BJ (cell line): ENCODE results near the gene ZMYND10. TPM values are rescaled to one million over a fixed set of nuclear protein-coding genes. Genes with fewer than 3 reads are reported as not detected.

Experiments
- CTCF ChIA-PET: fragments of 350-600 bp; formaldehyde crosslinking; extraction: SDS; loops from one replicate; lab custom pipeline; 2021; ENCODE audit warnings: antibody characterized with exemption, inconsistent platforms; lab: Yijun Ruan, JAX
- POLR2A ChIA-PET: fragments of 300-600 bp; sonication (Branson Sonifier 250); formaldehyde crosslinking; extraction: SDS; loops from one replicate; lab custom pipeline; 2021; ENCODE audit warnings: antibody characterized with exemption; lab: Charles Lee
- DNase-seq: peaks from one replicate; pipeline ENCODE4 v3.0.0-alpha.2; 2011; ENCODE audit warnings: low read depth
- H3K27me3 ChIP-seq: 2 replicates; pipeline ENCODE4 v1.6.0; 2011; ENCODE audit warnings: low read length; ENCODE audit not compliant: control insufficient read depth, insufficient read depth
- H3K36me3 ChIP-seq: 2 replicates; pipeline ENCODE4 v1.5.1; 2011; ENCODE audit warnings: low read length; ENCODE audit not compliant: control insufficient read depth, insufficient read depth
- H3K4me3 ChIP-seq: 2 replicates; pipeline ENCODE4 v1.5.1; 2011; ENCODE audit warnings: low read depth, mild to moderate bottlenecking, control low read depth, low read length
- polyA plus RNA-seq: library from polyadenylated mRNA; depleted of rRNA; stranded (reverse); fragments of >200 nt; gene quantifications from 2 replicates; pipeline ENCODE4 v1.2.3, GENCODE V29; 2011
- TF ChIP-seq, protein P1 (sequence below): IDR thresholded peaks from 2 replicates; pipeline ENCODE4 v1.5.1; 2011; ENCODE audit warnings: low read depth, mild to moderate bottlenecking, control low read depth, inconsistent platforms, low read length, moderate library complexity; ENCODE audit not compliant: insufficient read depth

Gene ZMYND10
- polyA plus RNA-seq, 1 experiment: 1.3 TPM

DNA sequence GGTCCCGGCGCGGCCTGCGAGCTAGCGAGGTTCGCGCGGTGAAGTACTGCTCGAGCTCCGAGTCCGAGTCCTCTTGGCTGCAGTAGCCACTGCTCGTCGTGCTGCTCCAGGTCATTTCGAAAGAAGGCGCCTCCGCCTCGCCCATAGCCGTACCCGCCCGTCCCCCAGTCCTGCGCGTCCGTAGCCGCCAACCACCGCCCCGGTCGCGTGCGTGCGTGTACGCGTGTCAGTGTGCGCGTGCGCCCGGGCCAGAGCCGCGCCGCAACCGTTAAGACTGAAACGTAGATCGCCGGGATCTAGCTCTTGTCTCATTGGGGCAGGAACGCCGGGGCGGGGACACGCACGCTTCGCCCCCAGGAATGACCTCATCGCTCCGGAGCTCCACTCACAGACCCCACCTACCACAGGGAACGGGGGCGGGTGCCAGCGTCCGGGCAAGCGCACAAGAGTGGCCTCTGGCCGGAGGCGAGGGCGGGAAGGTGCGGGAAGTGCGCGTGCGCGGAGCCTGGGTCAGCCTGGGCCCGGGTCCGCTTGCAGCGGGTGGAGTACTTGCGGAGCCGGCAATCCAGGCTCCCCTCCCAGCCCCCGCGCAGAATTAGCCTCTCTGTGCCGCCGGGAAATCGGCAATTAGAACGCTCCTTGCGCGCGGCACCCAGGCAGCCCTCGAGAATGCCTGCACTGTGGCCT lies 8.2 kb downstream of the ZMYND10 start:
- TF ChIP-seq, protein P1, sequence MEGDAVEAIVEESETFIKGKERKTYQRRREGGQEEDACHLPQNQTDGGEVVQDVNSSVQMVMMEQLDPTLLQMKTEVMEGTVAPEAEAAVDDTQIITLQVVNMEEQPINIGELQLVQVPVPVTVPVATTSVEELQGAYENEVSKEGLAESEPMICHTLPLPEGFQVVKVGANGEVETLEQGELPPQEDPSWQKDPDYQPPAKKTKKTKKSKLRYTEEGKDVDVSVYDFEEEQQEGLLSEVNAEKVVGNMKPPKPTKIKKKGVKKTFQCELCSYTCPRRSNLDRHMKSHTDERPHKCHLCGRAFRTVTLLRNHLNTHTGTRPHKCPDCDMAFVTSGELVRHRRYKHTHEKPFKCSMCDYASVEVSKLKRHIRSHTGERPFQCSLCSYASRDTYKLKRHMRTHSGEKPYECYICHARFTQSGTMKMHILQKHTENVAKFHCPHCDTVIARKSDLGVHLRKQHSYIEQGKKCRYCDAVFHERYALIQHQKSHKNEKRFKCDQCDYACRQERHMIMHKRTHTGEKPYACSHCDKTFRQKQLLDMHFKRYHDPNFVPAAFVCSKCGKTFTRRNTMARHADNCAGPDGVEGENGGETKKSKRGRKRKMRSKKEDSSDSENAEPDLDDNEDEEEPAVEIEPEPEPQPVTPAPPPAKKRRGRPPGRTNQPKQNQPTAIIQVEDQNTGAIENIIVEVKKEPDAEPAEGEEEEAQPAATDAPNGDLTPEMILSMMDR: no peak
- H3K27me3 ChIP-seq: no peaks in the 10 kb centered on the region
- DNase-seq: peak; percentile 97
- ChIA-PET POLR2A (interaction anchor here (0.5 to 1.2 kb wide), 5 partner anchors 9 to 102 kb away, joined by 3 to 11 read pairs (median 5); partner anchors contain the start of genes CYB561D2, GNAI2, HYAL3 and NAA80), CTCF (interaction anchor here (1.0 to 7.2 kb wide), 14 partner anchors 9 to 232 kb away, joined by 3 to 32 read pairs (median 4); partner anchors contain the start of genes HEMK1, HYAL2, HYAL3 and NAA80)
- peaks cover 3% of the 10 kb centered on the region; the same call in 1 of the 2 replicates for H3K36me3 ChIP-seq
- peak overlapping the region; percentile 89 for H3K4me3 ChIP-seq

DNA sequence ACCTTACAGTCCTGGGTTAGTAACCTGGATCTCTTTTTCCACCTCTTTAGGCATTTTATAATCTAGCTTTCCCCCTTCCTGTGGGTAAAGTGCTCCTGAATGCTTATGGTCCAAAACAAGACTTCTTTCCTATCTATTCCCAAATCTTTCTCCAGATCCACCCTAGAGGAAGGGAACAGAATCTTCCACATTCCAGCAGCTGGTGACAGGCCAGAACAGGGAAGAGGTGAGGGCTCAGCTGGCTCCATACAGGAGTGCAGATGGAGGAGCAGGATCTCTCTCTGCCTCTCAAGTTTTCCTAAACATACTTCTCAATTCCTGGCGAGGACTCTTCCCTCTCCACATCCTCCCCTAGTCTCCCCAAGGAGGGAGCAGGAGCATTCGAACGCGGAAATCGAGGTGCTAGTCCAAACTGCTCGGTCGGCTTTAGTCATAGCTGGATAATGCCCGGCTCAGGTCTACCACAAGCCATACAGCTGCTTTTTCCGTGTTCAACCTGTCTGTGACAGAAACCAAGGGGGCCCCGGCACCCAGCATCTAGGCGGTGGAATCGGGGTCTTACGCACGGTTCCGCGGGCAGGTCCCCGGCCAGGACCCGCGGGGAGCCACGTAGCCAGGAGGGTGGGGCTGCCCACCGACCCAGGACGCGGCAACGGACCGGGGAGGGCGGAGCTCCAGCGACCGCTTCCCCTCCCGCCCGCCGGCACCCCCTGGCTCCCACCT lies 8.9 kb downstream of the ZMYND10 start:
- POLR2A ChIA-PET: interaction anchor here (0.5 to 1.2 kb wide), 6 partner anchors 9 to 263 kb away, joined by 3 to 11 read pairs (median 5); partner anchors contain the start of genes CYB561D2, GNAI2, HYAL3 and NAA80
- DNase-seq: no peak
- CTCF ChIA-PET: interaction anchor here (1.0 to 7.2 kb wide), 16 partner anchors 9 to 232 kb away, joined by 3 to 32 read pairs (median 4); partner anchors contain the start of genes CYB561D2, HEMK1, HYAL2 and HYAL3
- Histone ChIP-seq H3K4me3 (peak overlapping the region; percentile 89), H3K27me3 (no peaks in the 10 kb centered on the region), H3K36me3 (peaks cover 8% of the 10 kb centered on the region)
- TF ChIP-seq, protein P1: no peak

DNA sequence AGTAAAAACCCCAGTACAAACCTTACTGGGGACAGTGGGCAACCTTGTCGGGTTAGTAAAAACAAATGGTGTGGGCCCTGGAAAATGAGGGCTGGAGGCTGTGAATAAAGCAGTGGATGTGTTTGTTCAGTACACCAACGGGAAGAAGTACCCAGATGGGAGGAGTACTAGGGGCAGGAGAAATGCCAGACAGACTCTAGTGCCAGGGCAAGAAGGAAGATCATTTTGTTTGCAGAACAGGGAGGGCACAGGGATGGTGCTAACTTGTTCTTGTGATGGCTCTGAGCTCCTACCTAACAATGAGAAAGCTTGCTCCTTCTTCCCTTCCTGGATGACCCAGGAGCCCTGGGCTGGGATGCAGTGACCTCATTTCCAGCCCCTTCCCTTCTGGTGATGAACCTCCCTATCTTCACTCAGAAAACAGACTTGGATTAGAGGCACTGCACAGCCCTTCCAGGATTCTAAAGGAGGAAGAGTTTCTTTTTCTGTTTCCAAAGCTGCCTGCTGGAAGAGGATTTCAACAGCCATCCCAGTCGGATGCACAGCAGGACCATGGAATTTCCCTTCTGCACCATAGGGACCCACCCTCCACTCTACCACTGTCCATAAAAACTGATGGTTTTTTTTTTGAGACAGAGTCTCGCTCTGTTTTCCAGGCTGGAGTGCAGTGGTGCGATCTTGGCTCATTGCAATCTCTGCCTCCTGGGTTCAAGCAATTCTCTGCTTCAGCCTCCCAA lies 11.0 kb downstream of the ZMYND10 start:
- ChIA-PET POLR2A (no interaction called here), CTCF (interaction anchor here (1.5 to 7.2 kb wide), 3 partner anchors 10 to 88 kb away, joined by 5 to 32 read pairs (median 6); no protein-coding TSS in a partner anchor)
- Histone ChIP-seq H3K36me3 (peaks cover 23% of the 10 kb centered on the region), H3K27me3 (no peaks in the 10 kb centered on the region), H3K4me3 (no peak overlapping the region)
- no peak for DNase-seq
- TF ChIP-seq, protein P1: no peak

DNA sequence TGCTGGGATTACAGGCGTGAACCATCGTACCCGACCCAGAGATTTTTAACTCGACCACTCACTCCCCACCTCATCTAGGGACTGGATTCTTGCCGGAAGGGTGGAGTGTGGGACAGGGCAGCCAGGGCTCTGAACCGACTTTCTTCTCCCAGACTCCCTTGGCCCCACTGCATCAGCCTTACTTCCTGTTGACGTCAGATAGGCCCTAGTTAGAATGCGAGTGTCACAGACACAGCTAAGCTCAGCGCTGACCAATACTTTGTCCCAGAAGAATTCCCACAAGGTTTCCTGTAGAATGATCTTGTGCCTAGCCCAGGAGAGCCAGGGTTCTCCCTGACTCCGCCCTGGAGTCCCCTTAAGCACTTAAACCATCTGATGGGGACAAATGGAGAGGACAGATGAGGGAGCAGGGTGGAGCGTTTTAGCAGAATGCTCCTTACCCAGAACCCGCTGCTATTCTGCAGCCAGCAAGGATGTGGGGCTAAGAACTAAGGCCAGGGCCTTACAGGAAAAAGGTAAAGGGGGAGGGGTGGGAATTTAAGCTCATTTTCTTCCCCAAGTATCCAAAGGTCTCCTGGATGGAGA lies 11.7 kb downstream of the ZMYND10 start:
- POLR2A ChIA-PET: interaction anchor here (0.7 kb wide), 1 partner anchor 19 kb away, joined by 5 read pairs; no protein-coding TSS in a partner anchor
- no peak for DNase-seq
- Histone ChIP-seq H3K27me3 (no peaks in the 10 kb centered on the region), H3K4me3 (no peak overlapping the region), H3K36me3 (peaks cover 25% of the 10 kb centered on the region)
- TF ChIP-seq, protein P1: no peak
- CTCF ChIA-PET: interaction anchor here (0.6 to 7.2 kb wide), 3 partner anchors 9 to 228 kb away, joined by 3 to 32 read pairs (median 3); no protein-coding TSS in a partner anchor
